ENCODE results near the gene GSS.

Gene GSS

DNA sequence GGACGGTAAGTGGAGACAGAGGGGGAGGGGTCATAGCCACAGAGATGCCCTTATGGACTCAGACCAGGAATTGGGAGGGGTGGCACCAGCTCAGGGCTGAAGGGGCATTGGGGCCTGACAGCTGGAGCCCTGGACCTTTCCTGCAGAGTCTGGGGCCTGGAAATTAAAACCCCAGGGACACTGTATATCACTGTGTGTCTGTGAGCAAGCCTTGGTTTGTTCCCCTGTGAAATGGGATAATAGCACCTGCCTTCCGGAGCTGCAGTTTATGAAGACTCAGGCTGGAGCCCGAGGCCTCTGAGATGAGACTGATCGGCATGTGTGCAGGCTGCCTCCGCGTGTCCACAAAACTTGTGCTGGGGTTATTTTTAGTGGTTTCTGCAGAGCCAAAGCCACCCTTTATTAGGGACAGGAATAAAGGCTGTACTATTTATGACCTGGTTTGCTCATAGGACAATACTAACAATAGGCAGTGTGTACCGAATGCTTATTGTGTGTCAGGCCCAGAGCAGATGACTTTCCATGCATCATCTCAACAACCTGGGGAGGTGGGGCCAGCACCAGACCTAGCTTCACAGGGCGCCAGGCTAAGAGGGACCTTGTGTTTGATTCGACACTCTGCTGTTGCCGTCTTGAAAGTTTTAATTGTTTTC lies 22.6 kb upstream of the GSS start:
- peak; percentile 35 for DNase-seq (ENCODE audit: low spot score)

DNA sequence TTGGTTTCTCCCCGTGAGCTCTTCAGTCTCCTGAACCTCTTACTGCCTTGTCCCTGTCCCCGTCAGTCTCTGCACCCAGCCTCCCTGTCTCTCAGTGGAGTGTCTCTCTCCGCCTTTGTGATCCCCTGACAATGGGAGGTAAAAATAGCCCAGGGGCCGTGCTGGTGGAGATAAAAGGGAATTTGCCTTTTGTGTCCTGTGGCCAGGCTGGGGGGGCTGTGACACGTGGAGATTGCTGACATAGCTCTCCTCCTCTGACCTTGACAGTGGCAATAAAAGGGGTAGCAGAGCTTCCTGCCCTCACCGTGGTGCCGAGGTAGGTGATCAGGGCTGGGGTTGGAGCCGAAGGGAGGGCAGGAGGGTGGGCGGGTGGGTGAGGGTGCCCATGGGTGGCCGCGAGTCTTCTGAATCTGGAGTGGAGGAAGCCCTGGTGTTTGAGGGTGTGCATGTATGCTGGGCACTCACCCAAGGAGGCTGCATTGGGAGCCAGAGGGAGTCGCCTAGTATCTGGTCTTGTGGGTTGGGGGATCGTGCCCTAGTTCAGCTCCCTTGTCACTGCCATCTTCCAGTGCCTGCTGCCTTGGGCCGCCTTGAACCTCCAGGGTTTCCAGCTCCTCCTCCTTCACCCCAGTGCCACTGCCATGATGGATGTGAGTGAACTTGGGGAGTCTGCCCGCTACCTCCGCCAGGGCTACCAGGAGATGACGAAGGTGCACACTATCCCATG lies 21.9 kb upstream of the GSS start:
- no peak for DNase-seq (ENCODE audit: low spot score)

DNA sequence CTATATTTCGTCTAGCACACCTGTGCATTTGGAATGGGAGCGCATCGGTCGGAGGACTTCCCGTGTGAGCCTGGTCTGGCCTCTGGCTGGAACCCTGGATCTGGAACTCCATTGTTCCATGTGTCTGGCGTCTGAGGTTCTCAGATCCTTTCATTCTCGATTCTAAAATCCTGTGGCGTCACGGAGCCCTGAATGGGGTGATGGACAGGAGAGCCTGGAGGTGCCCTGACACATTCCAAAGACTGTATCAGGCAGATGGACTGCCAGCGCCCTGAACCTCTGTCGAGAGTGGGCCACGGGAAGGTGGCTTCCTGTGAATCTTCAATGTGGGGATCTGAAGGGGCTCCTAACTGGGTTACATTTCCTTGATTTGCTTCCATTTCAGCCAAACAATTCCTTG lies 20.7 kb upstream of the GSS start:
- no peak for DNase-seq (ENCODE audit: low spot score)

DNA sequence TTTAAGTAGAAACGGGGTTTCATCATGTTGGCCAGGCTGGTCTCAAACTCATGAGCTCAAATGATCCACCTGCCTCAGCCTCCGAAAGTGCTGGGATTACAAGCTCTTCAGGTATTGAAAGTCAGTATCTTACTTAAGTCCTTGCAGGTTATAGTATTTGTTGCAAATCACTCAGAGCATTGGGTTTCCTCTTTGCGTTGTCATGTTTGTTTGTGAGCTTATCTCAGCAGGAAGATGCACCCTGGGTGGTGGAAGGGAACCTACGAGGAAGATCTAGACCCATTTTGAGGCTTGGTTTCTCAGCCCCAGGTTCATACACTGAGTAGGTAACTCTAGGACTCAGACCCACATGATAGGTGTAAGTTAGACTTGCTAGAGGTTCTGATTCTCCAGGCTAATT lies 18.6 kb upstream of the GSS start:
- DNase-seq (ENCODE audit: low spot score): no peak

DNA sequence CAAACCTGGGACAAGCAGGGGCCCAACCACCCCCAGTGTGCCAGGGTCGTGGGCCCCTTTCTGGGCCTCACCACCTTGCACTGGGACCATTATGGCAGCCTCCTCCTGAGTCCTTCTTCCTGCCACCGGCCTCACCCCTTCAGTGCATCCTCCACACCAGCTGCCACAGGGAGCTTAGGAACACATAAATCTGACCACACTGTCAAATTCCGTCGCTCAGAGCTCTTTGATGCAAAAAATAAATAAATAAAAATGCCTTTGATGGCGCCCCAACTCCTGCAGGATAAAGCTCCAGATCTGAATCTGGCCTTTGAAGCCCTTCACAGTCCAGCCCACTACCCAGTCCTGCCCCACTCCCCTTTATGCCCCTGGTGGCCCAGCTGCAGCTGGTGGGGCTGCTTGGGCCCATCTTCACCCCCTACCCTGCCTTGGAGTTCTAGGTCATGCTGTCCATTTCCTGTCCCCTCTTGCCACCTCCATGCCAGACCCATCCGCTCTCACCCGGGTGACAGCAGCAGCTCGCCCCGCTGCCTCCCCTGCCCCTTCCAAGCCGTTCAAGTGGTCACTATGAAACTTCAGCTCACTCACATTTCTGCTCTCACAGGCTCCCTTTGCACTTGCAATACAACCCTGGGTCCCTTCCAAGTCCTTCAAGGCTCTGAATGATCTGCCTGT lies 16.1 kb upstream of the GSS start:
- DNase-seq (ENCODE audit: low spot score): no peak

DNA sequence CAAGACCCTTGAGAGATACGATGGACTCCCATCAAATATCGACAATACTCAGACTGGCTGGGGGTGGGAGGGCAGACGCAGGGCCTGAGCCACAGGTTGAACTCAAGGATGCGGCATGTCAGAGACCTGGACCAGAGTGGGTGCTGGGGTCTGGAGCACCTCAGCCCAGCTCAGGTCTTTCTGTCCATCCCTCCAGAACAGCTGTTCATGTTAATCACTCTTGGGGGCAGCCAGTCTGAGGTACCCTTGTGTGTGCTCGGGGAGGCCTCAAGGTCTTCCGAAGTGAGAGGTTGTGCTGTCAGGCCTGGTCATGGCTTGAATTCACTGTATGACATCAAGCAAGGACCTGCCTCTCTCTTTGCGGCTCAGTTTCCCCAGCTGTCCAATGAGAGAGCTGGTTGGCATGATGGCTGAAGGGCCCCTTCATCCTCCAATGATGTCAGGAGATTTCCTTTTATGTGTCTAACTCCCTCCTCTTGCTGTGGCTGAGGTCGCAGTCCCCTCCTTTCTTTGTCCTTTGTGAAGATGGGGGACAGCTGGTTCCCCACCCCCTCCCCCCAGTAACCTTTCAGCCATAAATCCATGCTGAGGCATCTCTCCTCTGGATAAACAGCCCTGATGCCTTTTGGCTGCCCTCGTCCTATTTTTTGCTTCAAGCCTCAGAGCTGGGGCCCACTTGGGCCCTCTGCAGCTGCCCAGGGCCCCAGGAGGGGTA lies 15.4 kb upstream of the GSS start:
- DNase-seq (ENCODE audit: low spot score): no peak

DNA sequence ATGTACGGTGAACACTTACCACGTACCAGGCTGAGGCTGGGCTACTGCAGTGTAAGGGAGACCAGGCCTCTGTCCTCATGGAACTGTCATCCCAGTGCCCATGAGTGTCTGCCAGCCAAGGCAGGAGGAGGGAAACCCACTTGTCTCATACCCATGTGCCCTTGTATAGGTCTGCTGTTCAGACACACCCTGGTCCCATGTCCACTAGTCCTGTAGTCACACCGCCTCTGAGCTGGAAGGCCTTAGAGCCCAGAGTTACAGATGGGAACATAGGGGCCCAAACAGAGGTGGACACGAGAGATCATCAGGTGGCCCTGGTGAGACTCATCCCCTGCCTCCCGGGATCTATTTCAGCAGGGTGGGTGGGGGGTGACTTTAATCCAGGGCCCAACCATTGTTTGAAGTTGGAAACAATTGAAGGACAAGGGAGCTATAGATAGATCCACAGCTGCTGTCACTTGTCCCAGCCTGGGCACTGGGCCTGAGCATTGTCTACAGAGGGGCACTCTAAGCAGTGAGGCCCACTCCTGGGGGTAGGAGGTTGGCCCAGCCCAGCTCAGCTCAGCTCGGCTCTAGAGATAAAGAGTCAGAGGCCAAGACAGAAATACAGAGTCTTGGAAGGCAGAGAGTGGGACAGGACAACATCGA lies 14.7 kb upstream of the GSS start:
- DNase-seq (ENCODE audit: low spot score): peak; percentile 93

DNA sequence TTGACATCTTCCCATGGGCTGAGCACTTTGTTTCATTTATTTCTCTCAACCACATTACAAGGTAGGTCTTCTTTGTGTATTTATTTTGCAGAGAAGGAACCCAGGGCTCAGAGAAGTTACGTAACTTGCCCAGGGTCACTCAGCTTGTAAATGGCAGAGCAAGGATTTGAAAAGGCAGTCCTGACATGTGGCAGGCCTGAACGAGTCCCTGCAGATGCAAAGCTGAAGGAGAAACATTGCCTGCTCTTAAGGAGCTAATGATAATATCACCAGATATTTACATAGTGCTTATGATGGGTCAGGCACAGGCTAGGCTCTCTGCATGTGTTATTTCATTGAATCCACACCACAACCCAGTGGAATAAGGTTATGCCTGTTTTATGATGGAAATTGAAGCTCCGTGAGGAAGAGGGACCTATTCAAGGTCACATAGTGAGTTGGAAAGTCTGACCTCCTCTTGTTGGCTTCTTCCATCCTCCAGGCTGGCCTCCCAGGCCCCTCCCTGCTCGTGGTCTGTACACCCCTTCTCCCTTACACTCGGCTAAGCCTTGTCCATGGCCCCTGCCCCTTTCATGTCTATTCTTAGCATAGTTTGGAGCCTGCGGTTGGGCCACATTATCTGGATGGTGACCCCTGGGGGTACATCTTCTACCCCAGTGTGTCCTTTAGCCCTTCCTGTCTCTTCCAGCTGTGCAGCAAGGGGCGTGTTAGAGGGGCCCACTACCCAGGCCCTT lies 12.6 kb upstream of the GSS start:
- DNase-seq (ENCODE audit: low spot score): no peak

DNA sequence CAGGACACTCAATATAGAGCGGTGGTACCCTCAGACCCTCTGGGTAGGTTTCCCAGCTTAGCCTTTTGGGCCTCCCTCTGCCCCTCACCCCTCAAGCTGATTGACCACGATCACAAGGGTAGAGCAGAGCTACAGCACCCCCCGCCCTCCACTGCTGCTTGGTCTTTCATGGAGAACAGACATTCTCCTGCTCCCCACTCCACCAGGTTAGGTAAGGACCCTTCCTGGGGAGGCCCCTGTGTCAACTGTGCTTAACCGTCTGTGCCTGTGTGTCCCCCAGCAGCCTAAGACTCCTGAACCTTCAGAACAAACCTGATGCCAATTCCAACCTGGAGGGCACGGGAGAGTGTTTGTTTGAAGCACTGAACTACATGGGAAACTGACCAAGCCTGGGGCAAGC lies 11.8 kb upstream of the GSS start:
- no peak for DNase-seq (ENCODE audit: low spot score)

DNA sequence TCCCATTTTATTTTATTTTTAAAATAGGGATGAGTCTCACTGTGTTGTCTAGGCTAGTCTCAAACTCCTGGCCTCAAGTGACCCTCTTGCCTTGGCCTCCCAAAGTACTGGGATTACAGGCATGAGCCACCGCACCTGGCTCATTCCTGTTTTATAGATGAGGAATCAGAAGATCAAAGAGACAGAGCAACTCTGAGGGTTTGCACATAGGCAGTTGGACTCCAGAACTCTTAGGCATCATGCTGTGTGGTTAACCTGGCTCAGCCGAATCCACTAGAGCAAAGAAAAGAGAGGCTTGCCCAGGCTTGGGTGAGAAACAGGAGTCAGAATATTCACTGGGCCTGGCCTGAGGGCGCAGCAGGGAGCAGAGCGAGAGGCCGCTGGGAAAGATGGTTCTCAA lies 9.4 kb upstream of the GSS start:
- DNase-seq (ENCODE audit: low spot score): no peak

DNA sequence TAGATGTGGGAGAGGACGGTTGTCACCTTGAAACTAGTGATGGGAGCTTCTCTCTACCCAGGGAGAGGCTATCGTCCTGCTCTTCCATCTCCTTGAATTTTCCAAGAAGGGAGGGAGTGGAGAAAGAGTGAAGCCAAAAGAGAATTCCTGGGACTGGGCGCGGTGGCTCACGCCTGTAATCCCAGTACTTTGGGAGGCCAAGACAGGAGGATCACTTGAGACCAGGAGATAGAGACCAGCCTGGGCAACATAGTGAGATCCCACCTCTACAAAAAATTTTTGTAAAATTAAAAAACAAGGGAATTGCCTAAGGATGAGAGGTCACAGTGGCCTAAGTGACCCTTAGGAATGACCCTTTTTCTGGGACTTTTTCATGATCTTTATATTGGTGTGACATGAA lies 8.9 kb upstream of the GSS start:
- no peak for DNase-seq (ENCODE audit: low spot score)

DNA sequence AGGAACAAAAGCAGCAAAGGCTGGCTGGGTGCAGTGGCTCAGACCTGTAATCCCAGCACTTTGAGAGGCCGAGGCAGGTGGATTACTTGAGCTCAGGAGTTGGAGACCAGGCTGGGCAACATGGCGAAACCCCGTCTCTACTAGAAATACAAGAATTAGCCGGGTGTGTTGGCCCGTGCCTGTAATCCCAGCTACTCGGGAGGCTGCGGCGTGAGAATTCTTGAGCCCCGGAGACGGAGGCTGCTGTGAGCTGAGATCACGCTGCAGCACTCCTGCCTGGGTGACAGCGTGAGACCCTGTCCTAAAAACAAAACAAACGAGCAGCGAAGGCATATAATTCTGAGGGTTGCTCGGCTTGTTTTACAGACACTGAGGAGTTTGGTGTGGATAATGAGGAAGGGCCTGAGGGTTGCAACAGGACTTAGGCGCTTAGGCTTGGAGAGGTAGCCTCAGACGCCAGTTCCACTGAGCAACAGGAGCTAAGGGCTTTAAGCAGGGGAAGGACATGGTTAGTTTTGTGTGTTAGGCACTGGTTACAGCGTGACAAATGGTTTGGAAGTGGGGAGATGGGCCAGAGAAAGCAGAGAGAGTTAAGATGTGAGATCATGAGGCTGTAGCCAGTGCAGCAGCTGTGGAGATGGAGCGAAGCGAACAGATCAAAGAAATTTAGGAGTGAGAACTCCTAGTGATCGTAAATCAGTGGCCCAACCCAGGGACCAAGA lies 1.3 kb upstream of the GSS start:
- no peak for DNase-seq (ENCODE audit: low spot score)

DNA sequence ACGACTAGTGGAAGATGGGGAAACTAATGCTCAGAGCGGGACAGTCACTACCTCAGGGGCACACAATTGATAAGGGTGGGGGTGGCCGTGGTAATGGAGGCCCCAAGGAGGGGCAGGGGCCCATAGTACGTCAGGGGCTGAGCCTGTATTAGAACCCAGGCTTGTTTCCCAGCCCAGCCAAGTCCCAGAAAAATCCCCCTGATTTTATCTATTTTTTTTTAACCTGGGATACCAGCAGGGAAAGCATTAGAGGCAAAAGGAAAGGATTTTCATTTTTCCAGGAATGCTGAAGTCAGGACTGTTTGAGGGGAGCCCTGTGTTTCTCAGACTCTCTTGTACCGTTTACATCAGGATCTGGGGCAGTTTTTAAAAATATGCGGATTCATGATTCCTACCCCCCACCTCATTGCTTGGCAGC lies 444 bp upstream of the GSS start:
- no peak for DNase-seq (ENCODE audit: low spot score)

DNA sequence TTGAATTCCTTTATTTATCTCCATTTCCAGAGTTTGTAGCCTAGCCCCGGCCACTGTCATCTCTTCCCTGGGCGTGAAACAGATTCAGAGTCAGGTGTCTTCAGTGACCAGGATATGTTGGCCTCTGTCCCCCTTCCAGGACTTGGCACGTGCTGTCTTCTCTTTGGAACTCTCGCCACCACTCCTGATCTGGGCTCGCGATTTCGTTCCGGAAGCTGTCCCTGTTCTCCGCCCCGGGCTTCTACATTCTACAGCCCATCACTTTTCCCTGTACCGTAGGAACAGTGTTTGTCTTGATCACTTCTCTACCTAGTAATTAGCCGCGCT lies 739 bp downstream of the GSS start:
- DNase-seq (ENCODE audit: low spot score): no peak

DNA sequence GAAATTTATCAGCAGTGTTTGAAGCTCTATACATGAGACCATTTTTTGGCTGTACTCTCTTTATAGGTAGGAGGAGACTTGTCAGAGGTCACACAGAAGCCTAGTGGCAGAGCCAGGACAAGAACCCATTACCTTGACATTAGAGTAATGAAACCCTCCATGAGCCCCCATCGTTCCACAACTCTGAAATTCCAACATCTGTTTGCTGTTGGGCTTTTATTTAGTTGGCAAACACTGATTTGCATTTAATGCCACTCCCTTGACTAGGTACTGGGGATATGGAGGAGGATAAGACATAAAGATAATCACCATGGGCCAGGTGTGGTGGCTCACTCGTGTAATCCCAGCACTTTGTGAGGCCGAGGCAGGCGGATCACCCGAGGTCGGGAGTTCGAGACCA lies 1.6 kb downstream of the GSS start:
- no peak for DNase-seq (ENCODE audit: low spot score)

DNA sequence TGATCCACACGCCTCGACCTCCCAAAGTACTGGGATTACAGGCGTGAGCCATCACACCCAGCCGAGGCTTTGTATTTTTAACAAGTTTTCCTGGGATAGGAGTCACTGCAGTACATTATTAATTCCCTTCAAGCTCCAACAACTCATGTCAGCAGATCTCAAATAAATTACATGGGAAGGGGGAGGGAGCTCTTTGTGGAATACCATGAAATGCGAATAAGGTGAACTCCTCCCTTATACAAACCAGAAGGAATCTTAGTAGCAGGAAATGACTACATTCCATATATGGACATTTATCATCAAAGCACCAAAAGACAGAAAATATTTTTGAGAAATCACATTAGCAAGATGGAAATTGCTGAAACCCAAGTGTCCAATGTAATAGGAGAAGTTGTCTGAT lies 2.9 kb downstream of the GSS start:
- no peak for DNase-seq (ENCODE audit: low spot score)

DNA sequence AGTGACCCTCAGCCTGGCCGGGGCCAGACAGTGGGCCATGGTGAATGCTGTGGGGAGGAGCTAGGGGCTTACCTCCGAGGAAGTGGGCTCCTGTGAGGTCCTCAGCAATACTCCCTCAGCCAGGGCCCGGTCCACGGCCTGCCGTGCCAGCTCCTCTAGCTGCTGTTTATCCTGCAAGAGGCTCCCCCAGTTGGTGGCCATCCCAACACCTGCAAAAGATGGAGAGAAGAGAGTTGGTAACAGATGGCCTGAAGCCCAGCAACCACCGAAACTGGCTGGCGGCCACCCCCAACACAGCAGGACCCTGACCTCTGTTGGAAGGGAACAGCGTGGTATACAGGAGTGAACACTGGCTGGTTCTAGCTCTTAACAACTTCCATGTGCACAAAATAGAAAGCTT lies 4.0 kb downstream of the GSS start:
- DNase-seq (ENCODE audit: low spot score): no peak

DNA sequence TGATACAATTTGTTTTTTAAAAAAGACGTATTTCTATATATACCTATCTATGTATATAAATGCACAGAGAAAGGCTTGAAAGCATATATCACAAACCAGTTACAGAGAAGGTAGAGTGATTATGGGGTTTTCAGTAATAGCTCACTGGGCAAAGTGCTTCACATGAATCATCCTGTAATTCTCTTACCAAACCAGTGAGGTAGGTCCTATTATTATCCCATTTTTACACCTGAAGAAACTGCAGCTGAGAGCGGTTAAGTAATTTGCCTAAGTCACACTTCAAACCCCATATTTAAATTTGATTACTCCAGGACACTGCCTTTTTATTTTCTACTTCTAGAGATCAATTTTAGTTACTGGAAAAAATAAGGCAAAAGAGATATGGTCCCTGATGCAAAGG lies 4.4 kb downstream of the GSS start:
- DNase-seq (ENCODE audit: low spot score): no peak

DNA sequence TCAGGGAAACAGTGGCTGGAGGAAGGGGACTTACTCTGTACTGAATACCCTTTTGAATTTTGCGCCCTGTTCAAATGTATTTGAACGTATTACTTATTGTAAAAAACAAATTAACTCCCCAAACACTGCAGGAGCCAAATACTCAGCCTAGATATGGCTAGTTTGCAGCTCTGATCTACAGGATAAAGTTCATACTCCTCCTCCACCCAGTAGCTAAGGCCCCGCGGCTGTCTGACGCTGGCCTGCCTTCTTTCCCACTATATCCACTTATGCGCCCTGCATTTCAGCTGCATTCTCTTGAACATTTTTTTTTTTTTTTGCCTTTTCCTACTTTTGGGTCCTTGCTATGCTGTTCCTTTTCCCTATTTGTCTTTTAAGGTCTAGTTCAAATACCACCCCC lies 6.5 kb downstream of the GSS start:
- no peak for DNase-seq (ENCODE audit: low spot score)

DNA sequence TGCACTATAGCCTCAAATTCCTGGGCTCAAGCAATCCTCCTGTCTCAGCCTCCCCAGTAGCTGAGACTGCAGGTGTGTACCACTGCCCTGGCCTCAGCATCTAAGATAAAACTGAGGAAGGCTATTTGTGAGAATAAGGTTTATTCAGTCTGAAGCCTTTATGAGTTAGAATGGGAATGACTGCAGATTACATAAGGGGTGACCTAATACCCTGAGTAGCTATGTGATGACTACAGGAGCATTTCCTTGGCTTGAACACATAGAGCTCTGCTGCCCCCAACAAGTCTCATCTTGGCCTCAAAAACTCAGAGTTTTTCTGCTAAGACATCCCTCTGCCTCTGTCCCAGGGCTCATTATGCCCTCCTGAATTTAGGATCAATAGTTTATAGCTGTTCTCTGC lies 7.6 kb downstream of the GSS start:
- DNase-seq (ENCODE audit: low spot score): no peak

DNA sequence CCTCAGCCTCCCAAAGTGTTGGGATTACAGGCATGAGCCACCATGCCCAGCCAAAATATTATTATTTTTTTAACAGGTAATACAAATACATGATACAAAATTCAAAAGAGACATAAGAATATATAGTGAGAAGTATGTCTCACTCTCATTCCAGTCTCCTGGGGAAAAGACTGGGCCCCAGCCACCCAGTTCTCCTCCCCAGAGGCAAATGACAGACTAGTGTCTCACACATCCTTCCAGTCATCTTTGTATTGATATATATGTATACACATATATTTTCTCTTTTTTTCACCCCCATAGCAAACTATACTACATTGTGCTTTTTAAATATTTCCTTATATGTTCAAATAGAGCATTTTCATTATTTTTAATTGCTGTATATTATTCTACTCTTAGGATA lies 8.3 kb downstream of the GSS start:
- DNase-seq (ENCODE audit: low spot score): no peak
